K562 (cell line): Measurements from ENCODE around the gene DDX5. TPM values are rescaled to one million over a fixed set of nuclear protein-coding genes. Genes with fewer than 3 reads are reported as not detected.
A peak's percentile ranks its signal among the peaks of the same experiment; 100 is the strongest.

Experiments
- GTF2E2 ChIP-seq: fragments of 200-800 bp; sonication (Bioruptor generic); IDR thresholded peaks from 2 replicates; pipeline ENCODE4 v1.6.1; 2016; ENCODE audit warnings: missing genetic modification characterization, missing compliant biosample characterization
- HNRNPLL ChIP-seq: fragments of 200-400 bp; formaldehyde crosslinking; IDR thresholded peaks from 2 replicates; pipeline ENCODE4 v1.6.1; 2017; ENCODE audit warnings: low read length, low read depth, mild to moderate bottlenecking; ENCODE audit not compliant: poor library complexity, severe bottlenecking
- HSF4 ChIP-seq: fragments of 250-450 bp; sonication (Bioruptor Pico); IDR thresholded peaks from 2 replicates; pipeline ENCODE4 v2.1.2; 2022; ENCODE audit warnings: mild to moderate bottlenecking, moderate library complexity, borderline replicate concordance
- LARP7 ChIP-seq: fragments of 450-650 bp; IDR thresholded peaks from 2 replicates; pipeline ENCODE4 v1.6.1; 2016
- NFIC ChIP-seq: fragments of 450-650 bp; IDR thresholded peaks from 2 replicates; pipeline ENCODE4 v1.6.1; 2017; ENCODE audit warnings: mild to moderate bottlenecking, inconsistent platforms
- NR3C1 ChIP-seq: sonication (generic); formaldehyde crosslinking; IDR thresholded peaks from 2 replicates; pipeline ENCODE4 v1.8.1; 2022; ENCODE audit warnings: missing genetic modification reagents
- PHF21A ChIP-seq: fragments of 450-650 bp; IDR thresholded peaks from 2 replicates; pipeline ENCODE4 v1.6.1; 2017; ENCODE audit warnings: low read depth, borderline replicate concordance
- RAD21 ChIP-seq, 2 experiments: fragments of 250-450 bp in 1 of 2; fragments of 450-650 bp in 1 of 2; sonication (Bioruptor Pico) in 1 of 2; formaldehyde crosslinking in 1 of 2; IDR thresholded peaks in 1 of 2; conservative IDR thresholded peaks in 1 of 2; 2 replicates each; pipeline versions ENCODE4 v1.4.0 to v1.8.0; 2020 to 2022; ENCODE audit warnings: mild to moderate bottlenecking in 2 of 2, moderate library complexity in 1 of 2
- RBM22 ChIP-seq: fragments of 200-400 bp; formaldehyde crosslinking; IDR thresholded peaks from 2 replicates; pipeline ENCODE4 v1.6.1; 2018; ENCODE audit warnings: low read length, low read depth; ENCODE audit not compliant: poor library complexity, severe bottlenecking
- TBL1XR1 ChIP-seq, 2 experiments: IDR thresholded peaks; 2 replicates each; pipeline ENCODE4 v1.6.1; 2012; ENCODE audit warnings: improper control_type of control experiment in 2 of 2, low read length in 2 of 2, mild to moderate bottlenecking in 1 of 2
- YY1 ChIP-seq, 3 experiments: IDR thresholded peaks; 2 replicates each; pipeline ENCODE4 v1.6.1; 2011; ENCODE audit warnings: low read length in 2 of 3, mild to moderate bottlenecking in 2 of 3, moderate library complexity in 2 of 3, borderline replicate concordance in 1 of 3, control low read depth in 1 of 3, low read depth in 1 of 3; ENCODE audit not compliant: insufficient read depth in 3 of 3, insufficient replicate concordance in 2 of 3, control insufficient read depth in 1 of 3, insufficient read length in 1 of 3; ENCODE audit errors: extremely low read depth in 1 of 3
- polyA plus RNA-seq, 8 experiments: library from polyadenylated mRNA; depleted of rRNA in 4 of 8; stranded (reverse) in 5 of 8; unstranded in 3 of 8; fragments of >200 nt; fragmentation: Nextera tagmentation in 2 of 8; fragmentation: Illumina TruSeq in 1 of 8; extraction: Ambion mirVana in 2 of 8; extraction: Trizol in 1 of 8; gene quantifications; 2 replicates each; pipeline versions ENCODE4 v1.2.1 to v1.2.3, GENCODE V29; 2011 to 2014; ENCODE audit warnings: inconsistent platforms in 1 of 8, missing spikeins in 1 of 8
- total RNA-seq, 7 experiments: library from RNA; depleted of rRNA in 6 of 7; stranded (reverse); fragments of >200 nt in 6 of 7; fragmentation: Illumina TruSeq in 2 of 7; extraction: Trizol in 2 of 7; gene quantifications; 2 replicates each; pipeline versions ENCODE4 v1.2.1 to v1.2.3, GENCODE V29; 2011 to 2021; ENCODE audit warnings: low replicate concordance in 1 of 7
- TF ChIP-seq, protein P1 (sequence below): fragments of 250-450 bp; sonication (Bioruptor Pico); IDR thresholded peaks from 2 replicates; pipeline ENCODE4 v1.4.0; 2020; ENCODE audit warnings: mild to moderate bottlenecking, moderate library complexity
- TF ChIP-seq, protein P2 (sequence below), 2 experiments: IDR thresholded peaks in 1 of 2; conservative IDR thresholded peaks in 1 of 2; 2 replicates each; pipeline ENCODE4 v1.6.1; 2016; ENCODE audit warnings: low read depth in 2 of 2, mild to moderate bottlenecking in 1 of 2, missing compliant biosample characterization in 1 of 2, missing genetic modification characterization in 1 of 2, moderate library complexity in 1 of 2
- TF ChIP-seq, protein P3 (sequence below): fragments of 450-650 bp; formaldehyde crosslinking; IDR thresholded peaks from 2 replicates; pipeline ENCODE4 v1.4.0; 2020; ENCODE audit warnings: mild to moderate bottlenecking, moderate library complexity

DDX5 gene
- total and polyA plus RNA-seq, 9 of the 15 experiments (the other 6 are each of a cell fraction or from before 2014, with no cell fraction given): 306 to 1,639 (median 604) TPM

DNA sequence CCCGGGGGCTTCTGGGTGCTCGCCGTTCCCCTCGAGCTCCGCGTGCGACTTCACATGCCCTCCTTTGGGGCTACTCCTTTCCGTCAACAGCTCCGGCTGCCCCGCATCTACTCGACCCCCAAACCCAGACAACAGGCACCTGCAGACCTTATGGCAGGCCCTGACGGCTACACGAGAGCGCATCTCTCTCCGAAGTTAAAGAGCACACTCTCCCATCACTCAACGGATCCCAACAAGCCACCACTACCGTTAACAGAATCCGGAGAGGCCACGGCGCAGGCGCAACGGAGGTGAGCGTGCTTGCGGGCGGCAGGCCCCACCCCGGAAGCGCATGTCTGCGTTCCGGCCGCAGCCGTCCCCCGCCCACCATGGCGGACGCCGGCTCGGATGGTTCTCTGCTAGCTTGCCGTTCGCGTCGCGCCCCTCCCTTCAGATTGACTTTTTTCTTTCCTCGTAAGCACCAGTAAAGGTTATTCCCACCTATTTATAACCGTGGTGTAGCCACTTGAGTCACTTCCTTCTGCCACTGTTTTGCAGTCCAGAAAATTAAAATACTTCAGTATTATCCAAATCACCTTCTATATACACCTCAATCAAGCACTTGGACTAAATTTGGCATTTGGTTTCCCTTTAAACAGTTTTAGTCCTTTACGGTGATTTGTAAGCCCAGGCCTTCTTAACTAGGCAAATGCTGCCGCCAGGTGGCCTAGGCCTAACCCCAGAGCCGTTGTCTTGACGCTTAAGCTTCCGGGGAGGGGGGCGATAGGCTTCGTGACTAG lies 9.1 kb downstream of the DDX5 start, which contains the start of gene POLG2 (continued):
- TF ChIP-seq, protein P1, sequence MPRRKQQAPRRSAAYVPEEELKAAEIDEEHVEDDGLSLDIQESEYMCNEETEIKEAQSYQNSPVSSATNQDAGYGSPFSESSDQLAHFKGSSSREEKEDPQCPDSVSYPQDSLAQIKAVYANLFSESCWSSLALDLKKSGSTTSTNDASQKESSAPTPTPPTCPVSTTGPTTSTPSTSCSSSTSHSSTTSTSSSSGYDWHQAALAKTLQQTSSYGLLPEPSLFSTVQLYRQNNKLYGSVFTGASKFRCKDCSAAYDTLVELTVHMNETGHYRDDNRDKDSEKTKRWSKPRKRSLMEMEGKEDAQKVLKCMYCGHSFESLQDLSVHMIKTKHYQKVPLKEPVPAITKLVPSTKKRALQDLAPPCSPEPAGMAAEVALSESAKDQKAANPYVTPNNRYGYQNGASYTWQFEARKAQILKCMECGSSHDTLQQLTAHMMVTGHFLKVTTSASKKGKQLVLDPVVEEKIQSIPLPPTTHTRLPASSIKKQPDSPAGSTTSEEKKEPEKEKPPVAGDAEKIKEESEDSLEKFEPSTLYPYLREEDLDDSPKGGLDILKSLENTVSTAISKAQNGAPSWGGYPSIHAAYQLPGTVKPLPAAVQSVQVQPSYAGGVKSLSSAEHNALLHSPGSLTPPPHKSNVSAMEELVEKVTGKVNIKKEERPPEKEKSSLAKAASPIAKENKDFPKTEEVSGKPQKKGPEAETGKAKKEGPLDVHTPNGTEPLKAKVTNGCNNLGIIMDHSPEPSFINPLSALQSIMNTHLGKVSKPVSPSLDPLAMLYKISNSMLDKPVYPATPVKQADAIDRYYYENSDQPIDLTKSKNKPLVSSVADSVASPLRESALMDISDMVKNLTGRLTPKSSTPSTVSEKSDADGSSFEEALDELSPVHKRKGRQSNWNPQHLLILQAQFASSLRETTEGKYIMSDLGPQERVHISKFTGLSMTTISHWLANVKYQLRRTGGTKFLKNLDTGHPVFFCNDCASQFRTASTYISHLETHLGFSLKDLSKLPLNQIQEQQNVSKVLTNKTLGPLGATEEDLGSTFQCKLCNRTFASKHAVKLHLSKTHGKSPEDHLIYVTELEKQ (CRISPR knock-in tag): 0 out of 2 replicates have a peak, but pooled peaks have one; percentile 44
- TF ChIP-seq YY1 (IDR thresholded peaks at IDR 0.05; ENCODE audit: borderline replicate concordance in 1 of 3, control insufficient read depth in 1 of 3, extremely low read depth in 1 of 3, insufficient read depth in 3 of 3, insufficient read length in 1 of 3, insufficient replicate concordance in 2 of 3, low read depth in 1 of 3, low read length in 2 of 3): peak; percentile 68 to 93 (median 90)
- TF ChIP-seq, protein P2, sequence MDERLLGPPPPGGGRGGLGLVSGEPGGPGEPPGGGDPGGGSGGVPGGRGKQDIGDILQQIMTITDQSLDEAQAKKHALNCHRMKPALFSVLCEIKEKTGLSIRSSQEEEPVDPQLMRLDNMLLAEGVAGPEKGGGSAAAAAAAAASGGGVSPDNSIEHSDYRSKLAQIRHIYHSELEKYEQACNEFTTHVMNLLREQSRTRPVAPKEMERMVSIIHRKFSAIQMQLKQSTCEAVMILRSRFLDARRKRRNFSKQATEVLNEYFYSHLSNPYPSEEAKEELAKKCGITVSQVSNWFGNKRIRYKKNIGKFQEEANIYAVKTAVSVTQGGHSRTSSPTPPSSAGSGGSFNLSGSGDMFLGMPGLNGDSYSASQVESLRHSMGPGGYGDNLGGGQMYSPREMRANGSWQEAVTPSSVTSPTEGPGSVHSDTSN (CRISPR knock-in tag; IDR thresholded peaks at IDR 0.05; ENCODE audit: low read depth): no peak
- TF ChIP-seq, protein P2 (tag; conservative IDR thresholded peaks at IDR 0.05; ENCODE audit: low read depth): peak; percentile 68
- peak; percentile 89 for TF ChIP-seq PHF21A
- no peak for TF ChIP-seq TBL1XR1 (IDR thresholded peaks at IDR 0.05; ENCODE audit: low read length in 2 of 2)
- TF ChIP-seq RAD21 (CRISPR knock-in tag; conservative IDR thresholded peaks at IDR 0.05 in 1 of 2, IDR thresholded peaks at IDR 0.05 in 1 of 2): peak; percentile 67 to 73
- TF ChIP-seq NFIC: no peak; the same call in 1 of the 2 replicates
- 0 out of 2 replicates have a peak, but pooled peaks have one; percentile 32 for TF ChIP-seq LARP7
- no peak for TF ChIP-seq HSF4
- TF ChIP-seq, protein P3, sequence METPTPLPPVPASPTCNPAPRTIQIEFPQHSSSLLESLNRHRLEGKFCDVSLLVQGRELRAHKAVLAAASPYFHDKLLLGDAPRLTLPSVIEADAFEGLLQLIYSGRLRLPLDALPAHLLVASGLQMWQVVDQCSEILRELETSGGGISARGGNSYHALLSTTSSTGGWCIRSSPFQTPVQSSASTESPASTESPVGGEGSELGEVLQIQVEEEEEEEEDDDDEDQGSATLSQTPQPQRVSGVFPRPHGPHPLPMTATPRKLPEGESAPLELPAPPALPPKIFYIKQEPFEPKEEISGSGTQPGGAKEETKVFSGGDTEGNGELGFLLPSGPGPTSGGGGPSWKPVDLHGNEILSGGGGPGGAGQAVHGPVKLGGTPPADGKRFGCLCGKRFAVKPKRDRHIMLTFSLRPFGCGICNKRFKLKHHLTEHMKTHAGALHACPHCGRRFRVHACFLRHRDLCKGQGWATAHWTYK: 0 out of 2 replicates have a peak, but pooled peaks have one; percentile 12
- TF ChIP-seq GTF2E2 (tag): peak; percentile 72
- TF ChIP-seq HNRNPLL: peak; percentile 78
- no peak for TF ChIP-seq NR3C1
- peak; percentile 98 for TF ChIP-seq RBM22
